ENCODE data around the gene RPL37A. TPM values are rescaled to one million over a fixed set of nuclear protein-coding genes. Genes with fewer than 3 reads are reported as not detected.

RPL37A gene
- total RNA-seq, 4 donors from 2014 or later, result 366 to 1,381 (median 655) TPM

DNA sequence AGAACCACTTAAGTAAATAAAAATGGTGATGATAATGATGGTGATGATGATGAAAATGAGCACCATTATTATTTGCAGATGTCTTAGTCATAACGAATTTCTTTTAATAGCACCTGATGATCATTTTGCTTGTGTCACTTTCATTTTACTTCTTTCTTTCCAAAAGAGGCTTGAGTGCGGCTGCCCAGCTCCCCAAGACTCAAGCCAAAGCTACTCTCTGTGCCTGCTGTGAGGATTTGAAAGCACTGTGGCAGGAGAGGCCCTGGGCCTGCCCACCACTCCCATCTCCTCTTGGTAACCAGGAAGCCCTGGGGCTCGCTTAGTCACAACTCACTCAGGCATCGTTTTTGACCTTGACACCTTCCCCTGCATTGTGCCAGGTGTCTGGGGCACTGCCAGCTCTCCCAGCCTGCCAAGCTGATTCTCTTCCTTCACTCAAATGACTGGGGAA lies 41.2 kb downstream of the RPL37A start:
- H3K4me1 ChIP-seq, result peaks cover 0 to 19% (median 0%) of the 10 kb centered on the region in 4 donors
- no peaks in the 10 kb centered on the region for H3K27me3 ChIP-seq
- H3K27ac ChIP-seq, result peak overlapping the region in 2 of 4 donors; percentile 10 to 55
- H3K9me3 ChIP-seq, result no peaks in the 10 kb centered on the region
- no peaks in the 10 kb centered on the region for H3K36me3 ChIP-seq
- DNase-seq, result peak in 2 of 3 donors; percentile 68 to 69
- no peak overlapping the region for H3K4me3 ChIP-seq
- TF ChIP-seq, protein P1, sequence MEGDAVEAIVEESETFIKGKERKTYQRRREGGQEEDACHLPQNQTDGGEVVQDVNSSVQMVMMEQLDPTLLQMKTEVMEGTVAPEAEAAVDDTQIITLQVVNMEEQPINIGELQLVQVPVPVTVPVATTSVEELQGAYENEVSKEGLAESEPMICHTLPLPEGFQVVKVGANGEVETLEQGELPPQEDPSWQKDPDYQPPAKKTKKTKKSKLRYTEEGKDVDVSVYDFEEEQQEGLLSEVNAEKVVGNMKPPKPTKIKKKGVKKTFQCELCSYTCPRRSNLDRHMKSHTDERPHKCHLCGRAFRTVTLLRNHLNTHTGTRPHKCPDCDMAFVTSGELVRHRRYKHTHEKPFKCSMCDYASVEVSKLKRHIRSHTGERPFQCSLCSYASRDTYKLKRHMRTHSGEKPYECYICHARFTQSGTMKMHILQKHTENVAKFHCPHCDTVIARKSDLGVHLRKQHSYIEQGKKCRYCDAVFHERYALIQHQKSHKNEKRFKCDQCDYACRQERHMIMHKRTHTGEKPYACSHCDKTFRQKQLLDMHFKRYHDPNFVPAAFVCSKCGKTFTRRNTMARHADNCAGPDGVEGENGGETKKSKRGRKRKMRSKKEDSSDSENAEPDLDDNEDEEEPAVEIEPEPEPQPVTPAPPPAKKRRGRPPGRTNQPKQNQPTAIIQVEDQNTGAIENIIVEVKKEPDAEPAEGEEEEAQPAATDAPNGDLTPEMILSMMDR (IDR thresholded peaks at IDR 0.05), result no peak
- no peak for TF ChIP-seq POLR2A (IDR thresholded peaks at IDR 0.05)

DNA sequence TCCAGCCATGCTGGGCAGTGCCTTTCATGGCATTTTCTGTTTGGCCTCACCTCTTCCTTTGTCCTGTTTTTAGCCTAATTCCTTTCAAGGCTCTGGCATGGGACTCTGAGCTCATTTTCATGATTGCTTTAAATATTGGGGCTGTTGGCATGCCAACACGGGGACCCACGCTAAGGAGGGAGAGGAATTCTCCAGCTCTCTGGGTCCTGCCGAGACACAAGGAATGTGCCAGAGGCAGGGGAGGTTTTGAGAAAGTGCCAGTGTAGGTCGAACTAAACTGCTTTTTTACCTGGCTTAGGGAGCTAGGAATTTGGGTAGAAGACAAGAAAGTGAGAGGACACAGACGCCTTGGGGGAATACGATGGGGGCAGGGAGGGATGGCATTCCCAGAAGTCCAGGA lies 42.3 kb downstream of the RPL37A start:
- H3K4me3 ChIP-seq, result no peak overlapping the region
- no peak for DNase-seq
- peaks cover 0 to 15% (median 0%) of the 10 kb centered on the region in 4 donors for H3K4me1 ChIP-seq
- no peak overlapping the region for H3K27ac ChIP-seq
- no peaks in the 10 kb centered on the region for H3K27me3 ChIP-seq
- no peaks in the 10 kb centered on the region for H3K36me3 ChIP-seq
- H3K9me3 ChIP-seq, result no peaks in the 10 kb centered on the region
- TF ChIP-seq, protein P1 (IDR thresholded peaks at IDR 0.05), result no peak
- no peak for TF ChIP-seq POLR2A (IDR thresholded peaks at IDR 0.05)

- no peaks in the 10 kb centered on the region for H3K9me3 ChIP-seq
- no peaks in the 10 kb centered on the region for H3K27me3 ChIP-seq
- DNase-seq, result no peak
- no peak overlapping the region for H3K27ac ChIP-seq
- peaks cover 0 to 13% (median 0%) of the 10 kb centered on the region in 4 donors for H3K4me1 ChIP-seq
- H3K4me3 ChIP-seq, result no peak overlapping the region
- no peak for TF ChIP-seq POLR2A (IDR thresholded peaks at IDR 0.05)
- TF ChIP-seq, protein P1 (IDR thresholded peaks at IDR 0.05), result no peak
- H3K36me3 ChIP-seq, result no peaks in the 10 kb centered on the region
These were observed 42.9 kb downstream of the RPL37A start for GRCh38 chr2:216541505-216541904.

- Histone ChIP-seq H3K27me3 (no peaks in the 10 kb centered on the region), H3K4me1 (peaks cover 0 to 5% (median 0%) of the 10 kb centered on the region in 4 donors), H3K36me3 (no peaks in the 10 kb centered on the region), H3K9me3 (no peaks in the 10 kb centered on the region), H3K27ac (no peak overlapping the region), H3K4me3 (no peak overlapping the region)
- no peak for DNase-seq
- no peak for TF ChIP-seq POLR2A (IDR thresholded peaks at IDR 0.05)
- TF ChIP-seq, protein P1 (IDR thresholded peaks at IDR 0.05), result no peak
These were observed 46.7 kb downstream of the RPL37A start for GRCh38 chr2:216545359-216545758.

DNA sequence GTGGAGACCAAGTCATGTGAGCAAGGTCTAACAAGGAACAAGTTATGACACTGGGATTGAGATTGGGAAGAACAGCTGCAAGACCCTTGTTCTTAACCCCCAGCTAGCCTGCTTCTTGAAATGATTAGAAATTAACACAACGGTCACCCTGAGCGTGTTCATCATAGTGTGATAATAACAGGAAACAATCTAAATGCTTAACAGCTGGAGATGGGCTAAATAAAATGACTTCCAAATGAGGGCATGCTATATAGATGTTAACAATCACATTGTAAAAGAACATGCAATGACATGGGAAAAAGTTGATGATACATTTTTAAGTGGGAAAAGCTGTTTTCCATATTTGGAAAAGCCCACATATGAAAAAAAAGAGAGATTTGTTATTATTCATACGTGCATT lies 47.6 kb downstream of the RPL37A start:
- no peaks in the 10 kb centered on the region for H3K27me3 ChIP-seq
- H3K9me3 ChIP-seq, result no peaks in the 10 kb centered on the region
- peak overlapping the region in 1 of 4 donors; percentile 30 for H3K27ac ChIP-seq
- TF ChIP-seq POLR2A (IDR thresholded peaks at IDR 0.05), result no peak
- TF ChIP-seq, protein P1 (IDR thresholded peaks at IDR 0.05), result no peak
- no peaks in the 10 kb centered on the region for H3K36me3 ChIP-seq
- H3K4me1 ChIP-seq, result peaks cover 0 to 5% (median 0%) of the 10 kb centered on the region in 4 donors
- no peak for DNase-seq
- no peak overlapping the region for H3K4me3 ChIP-seq
